Fibroblast of skin of back (primary cell): ENCODE results near the gene ING2.

Experiments used
- DNase-seq: peaks from one replicate; pipeline ENCODE4 v3.0.0-alpha.2; 2013

ING2 gene

DNA sequence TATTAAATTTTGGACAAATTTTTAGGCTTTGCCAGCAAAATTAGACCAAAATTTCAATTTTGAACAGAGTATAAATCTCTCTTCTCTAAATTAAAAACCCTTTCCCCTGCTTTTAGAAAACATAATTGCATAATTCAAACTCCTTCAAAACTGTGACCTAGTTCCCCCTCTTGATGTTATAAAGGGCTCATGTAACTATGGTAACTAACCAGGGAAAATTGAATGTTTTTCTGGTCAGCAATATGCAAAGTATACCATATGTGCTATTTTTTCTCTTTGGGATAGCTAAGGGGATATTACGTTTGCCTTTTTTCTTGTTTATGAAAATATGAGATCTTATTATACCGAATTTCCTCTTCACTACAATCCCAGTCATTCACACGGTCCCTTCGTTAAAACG lies 5.1 kb upstream of the ING2 start:
- DNase-seq, result no peak

DNA sequence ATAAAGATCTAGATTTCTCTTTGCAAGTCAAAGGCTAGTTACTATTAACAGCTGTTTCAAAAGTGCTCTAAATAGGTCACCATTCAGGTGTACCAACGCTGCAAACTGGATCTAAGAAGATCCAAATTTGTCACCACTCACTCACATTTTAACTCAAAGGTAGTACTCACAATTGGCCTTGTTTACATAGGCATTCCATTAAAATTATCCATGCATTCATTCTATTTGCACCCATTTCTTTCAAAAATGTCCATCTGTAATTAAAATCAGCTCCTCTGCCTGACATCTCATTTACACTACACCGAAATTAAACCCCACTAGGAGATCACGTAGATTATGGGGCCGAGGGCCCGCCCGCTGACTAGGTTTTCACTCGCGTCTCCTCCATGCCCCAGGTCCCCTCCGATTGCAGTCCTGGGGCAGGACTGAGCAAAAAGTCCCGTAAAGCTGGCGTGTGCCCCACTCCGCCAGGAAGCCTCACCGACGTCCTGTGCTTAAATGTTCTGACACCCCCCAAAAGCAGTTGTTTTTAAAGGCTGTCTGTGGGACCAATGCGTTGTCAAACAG lies 1.3 kb upstream of the ING2 start:
- no peak for DNase-seq

DNA sequence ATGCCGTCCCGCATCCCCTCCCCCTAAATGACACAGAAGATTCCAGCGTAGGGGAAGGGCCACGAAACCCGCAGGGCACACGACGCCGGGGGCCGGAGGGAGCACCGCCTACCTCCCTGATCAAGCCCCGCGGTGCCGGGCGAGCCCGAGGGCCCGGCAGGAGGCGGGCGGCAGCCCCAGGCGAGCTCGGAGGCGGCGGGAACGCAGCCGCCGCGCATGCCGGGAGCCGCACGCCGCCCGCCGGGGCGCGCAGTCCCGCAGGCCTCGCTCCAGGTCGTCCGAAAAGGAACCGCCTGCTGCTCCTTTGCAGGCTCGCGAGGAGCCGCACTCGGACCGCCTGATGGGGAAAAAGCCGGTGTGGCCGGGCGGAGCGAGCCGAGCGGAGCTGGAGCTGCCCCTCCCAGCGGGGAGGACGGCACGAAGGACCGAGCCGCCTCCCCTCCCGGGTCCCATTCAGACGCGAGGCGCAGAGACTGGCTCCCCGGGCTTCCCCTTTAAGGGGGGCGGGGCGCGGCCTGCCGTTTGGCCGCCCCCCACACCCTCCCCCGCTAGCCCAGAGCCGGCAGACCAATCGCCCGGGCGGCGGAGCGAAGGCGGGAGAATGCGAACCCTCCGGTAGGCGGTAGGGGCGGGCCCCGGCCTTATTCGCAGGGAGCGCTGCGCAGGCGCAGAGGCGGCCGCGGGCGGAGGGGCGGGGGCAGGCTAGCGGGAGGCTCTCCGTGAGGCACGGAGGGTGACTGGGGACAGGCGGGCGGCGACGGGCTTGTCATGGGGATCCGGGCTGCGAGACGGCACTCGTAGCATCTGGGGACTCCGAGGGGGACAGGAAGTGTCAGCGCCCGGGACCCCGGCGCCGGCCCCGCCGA lies 561 bp upstream of the ING2 start:
- peak; percentile 98 for DNase-seq

DNA sequence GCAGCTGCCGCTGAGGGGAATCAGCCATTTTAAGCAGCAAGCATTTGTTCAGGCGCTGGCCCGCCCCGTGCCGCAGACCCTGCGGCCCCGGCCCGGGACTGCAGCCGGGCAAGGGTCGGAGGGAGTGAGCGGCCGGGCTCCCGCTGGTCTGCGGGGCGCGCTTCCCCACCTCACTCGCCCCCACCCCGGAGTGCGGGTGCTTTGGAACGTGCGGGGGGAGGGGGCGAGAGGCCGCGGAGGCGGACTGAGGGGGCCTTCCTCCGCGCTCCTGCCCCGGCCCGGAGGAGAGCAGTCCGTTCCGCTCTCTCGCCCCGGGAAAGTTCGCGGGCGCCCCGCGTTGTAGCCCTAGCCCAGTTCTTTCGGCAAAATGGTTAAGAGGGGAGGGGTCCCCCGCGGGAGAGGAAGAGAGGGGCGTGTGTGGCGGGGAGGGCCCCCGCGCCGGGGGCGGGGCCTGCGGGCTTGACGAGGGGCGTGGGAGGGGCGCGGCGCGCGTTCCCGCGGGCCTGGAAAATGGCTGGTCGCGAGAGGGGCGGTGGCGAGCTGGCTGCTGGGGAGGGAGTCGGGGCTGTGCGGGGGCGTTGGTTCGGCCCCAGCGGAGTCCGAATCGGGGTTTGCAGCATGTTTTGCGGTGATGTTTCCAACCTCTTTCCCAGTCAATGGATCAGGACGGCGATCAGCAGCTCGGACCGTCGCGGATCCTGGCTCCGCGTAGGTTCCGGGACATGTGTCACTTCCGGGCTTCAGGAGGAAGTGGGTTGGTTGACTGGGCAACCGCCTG lies 942 bp downstream of the ING2 start:
- peak; percentile 88 for DNase-seq

- DNase-seq, result no peak
Observed at GRCh38 chr4:183506389-183506735, 1.5 kb downstream of the ING2 start.

DNA sequence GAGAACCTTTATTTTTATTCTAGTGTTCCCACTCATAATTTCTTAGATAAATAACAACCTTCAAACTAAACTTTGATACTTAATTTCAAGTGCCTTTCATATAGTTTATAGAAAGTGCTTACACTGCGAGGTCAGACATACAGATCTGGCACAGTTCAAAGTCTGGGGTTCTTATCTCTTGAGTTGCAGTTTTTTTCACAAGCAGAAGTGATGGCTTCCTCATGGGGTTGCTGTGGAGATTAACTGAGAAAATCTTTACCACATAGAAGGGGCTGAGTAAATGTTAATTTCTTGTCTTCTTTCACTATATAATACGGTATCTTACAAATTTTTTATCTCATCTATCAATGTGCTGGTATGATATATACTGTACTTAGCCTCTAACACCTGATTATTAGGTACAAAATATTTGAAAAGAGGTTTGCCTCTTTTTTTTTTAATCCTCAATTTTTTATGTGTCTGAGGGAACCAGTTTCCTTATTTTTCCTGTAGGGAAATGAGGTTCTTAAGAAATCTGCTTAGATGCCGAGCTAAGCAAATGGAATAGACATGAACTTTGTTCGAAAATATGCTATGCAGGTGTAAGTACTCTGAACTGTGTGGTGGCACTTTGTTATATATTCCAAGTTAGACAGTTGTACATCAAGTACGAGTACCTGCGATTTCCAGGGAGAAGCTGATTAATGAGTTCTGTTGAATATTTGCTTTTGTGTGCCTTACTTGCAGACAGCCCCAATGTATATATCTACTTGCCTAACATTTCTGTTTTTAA lies 3.3 kb downstream of the ING2 start:
- DNase-seq, result no peak

DNA sequence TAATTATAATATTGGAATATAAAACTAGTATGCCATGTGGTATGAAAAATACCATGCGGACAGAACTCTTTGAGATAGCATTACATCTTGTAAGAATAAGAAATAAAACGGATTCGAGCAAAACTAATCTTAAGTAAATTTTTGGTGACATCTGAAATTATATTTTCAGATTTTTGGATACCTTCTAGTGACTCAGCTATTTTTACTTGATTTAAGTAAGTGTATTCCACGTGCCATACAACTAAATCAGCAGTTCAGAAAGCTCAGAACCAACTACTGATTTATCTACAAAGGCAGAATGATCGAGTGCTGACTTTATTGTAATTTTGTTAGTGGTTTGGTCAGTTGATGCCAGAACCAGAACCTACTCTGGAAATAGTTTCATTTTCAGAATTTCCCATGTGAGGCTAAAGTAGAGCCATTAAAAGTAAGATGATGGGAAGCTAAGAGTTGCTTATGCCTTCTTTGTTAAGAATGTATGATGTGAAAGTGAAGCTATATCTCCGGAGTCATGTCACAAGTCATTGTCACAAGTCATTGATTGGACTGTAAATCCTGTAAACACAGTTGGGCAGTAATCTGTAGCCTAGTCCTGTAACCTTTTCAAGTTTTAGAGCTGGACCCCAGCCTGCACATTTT lies 4.0 kb downstream of the ING2 start:
- no peak for DNase-seq

DNA sequence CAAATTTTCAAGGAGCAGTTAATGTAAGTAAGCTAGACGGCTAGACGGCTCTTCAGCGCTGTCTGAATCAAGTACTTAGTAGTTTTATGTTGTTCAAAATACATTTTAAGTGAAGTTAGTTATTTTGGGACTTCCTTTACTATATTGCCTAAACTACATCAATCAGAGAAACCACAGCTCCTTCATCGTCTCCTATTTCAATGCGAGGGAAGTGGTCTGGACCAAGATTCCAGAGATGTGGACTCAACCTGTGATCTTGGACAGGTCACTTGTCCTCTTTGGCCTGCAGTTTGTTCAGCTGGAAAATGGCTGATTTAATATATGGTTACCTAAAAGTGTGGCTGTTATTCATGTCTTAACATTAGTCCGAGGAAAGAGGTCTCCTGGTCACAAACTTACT lies 10.6 kb downstream of the ING2 start:
- DNase-seq, result no peak

DNA sequence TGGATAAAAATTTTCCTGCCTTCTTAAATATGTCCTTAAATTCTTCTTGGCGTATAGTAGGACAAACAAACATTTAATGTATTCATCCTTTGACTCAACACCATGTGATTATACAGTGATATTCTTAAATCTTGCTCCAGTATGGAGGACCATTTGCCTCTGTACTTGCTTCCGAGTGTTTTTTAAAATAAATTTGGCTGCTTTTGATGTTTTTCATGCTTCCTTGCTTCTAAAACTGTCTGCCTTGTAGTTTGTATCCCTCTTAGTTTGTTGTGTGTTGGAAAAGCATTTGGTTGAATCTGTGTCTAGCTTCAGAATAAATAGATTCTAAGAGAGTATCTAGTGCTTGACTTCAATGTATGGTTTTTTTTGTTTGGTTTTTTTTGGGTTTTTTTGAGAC lies 12.3 kb downstream of the ING2 start:
- no peak for DNase-seq

- no peak for DNase-seq
Observed at GRCh38 chr4:183517781-183518180, 12.9 kb downstream of the ING2 start.

- no peak for DNase-seq
Observed at GRCh38 chr4:183522821-183523220, 18.0 kb downstream of the ING2 start.

- DNase-seq, result no peak
Observed at GRCh38 chr4:183527326-183527725, 22.5 kb downstream of the ING2 start.

- peak; percentile 54 for DNase-seq
Observed at GRCh38 chr4:183532821-183533220, 28.0 kb downstream of the ING2 start.

- no peak for DNase-seq
Observed at GRCh38 chr4:183533698-183534097, 28.8 kb downstream of the ING2 start.

- no peak for DNase-seq
Observed at GRCh38 chr4:183540410-183541009, 35.7 kb downstream of the ING2 start.

- DNase-seq, result no peak
Observed at GRCh38 chr4:183541010-183541751, 36.3 kb downstream of the ING2 start.

GRCh38 chr4:183541752-183542040 lies 36.8 kb downstream of the ING2 start:
- no peak for DNase-seq

DNA sequence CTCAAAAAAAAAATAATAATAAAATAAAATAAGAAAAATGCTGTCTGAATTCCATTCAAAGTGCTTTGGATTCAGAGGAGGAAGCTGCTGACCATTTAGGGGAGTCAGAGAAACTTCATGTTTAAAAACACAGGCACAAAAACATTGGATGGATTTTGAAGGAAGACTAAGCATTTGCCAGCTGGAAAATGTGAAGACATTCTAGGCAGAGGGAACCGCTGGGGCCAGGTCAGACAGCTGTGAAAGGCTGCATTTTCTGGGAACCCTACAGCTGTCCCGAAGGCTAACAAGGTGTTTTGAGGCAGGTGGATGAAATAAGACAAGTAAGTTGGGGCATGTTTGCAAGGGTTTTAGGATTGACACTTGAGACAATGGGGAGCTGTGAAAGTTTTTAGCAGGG lies 38.6 kb downstream of the ING2 start:
- DNase-seq, result no peak

DNA sequence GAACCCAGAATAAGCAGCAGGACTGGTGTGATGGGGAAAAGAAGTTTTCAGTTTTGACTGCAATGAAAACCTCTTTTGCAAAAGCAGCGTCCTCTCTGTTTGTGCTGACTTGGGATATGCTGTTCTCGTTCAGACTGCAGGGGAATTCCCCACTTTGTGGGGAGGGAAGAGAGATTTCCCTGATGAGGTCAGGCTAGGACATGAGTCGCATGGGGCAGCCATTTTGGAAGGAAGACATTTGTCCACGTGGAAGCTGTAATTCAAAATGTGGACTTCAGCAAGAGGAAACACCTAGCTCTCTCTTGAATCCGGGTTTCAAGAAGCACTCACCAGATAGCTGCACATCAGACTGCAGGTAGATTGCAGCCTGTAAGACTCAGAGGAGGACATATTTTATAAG lies 39.3 kb downstream of the ING2 start:
- peak; percentile 13 for DNase-seq

DNA sequence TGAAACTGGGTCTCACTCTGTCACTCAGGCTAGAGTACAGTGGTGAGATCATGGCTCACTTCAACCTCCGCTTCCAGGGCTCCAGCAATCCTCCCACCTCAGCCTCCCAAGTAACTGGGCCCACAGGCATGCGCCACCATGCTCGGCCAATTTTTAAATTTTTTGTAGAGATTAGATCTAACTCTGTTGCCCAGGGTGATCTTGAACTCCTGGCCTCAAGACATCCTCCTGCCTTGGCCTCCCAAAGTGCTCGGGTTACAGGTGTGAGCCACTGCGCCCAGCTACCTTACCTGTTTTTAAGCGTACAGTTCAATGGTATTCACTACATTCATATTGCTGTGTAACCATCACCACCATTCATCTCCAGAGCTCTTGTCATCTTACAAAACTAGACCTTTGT lies 41.5 kb downstream of the ING2 start:
- DNase-seq, result no peak

GRCh38 chr4:183548306-183548705 lies 43.4 kb downstream of the ING2 start:
- no peak for DNase-seq
